ENCODE data around the gene TRPM1.

- no peak for TF ChIP-seq CTCF (IDR thresholded peaks at IDR 0.05)
- TF ChIP-seq POLR2AphosphoS5 (IDR thresholded peaks at IDR 0.05), result no peak
- no peak for TF ChIP-seq POLR2A (IDR thresholded peaks at IDR 0.05)
Measured at GRCh38 chr15:31127596-31128261, 26.2 kb upstream of the TRPM1 start.
